GM18907 (cell line): ENCODE measurements around the gene BDH2.

Experiments used
- ATAC-seq: cut with Tn5 transposase; IDR thresholded peaks from one replicate; pipeline ENCODE4 v1.9.1; 2021; ENCODE audit warnings: mild to moderate bottlenecking, moderate library complexity; ENCODE audit not compliant: unreplicated experiment

Gene BDH2

GRCh38 chr4:103029300-103029699 lies 70.3 kb downstream of the BDH2 start:
- ATAC-seq, result no peak
